HG03565 (cell line): ENCODE data around the gene CDH13.

Experiments
- ATAC-seq: cut with Tn5 transposase; IDR thresholded peaks from one replicate; pipeline ENCODE4 v1.9.1; 2021; ENCODE audit warnings: mild to moderate bottlenecking, moderate library complexity; ENCODE audit not compliant: unreplicated experiment

Gene CDH13

DNA sequence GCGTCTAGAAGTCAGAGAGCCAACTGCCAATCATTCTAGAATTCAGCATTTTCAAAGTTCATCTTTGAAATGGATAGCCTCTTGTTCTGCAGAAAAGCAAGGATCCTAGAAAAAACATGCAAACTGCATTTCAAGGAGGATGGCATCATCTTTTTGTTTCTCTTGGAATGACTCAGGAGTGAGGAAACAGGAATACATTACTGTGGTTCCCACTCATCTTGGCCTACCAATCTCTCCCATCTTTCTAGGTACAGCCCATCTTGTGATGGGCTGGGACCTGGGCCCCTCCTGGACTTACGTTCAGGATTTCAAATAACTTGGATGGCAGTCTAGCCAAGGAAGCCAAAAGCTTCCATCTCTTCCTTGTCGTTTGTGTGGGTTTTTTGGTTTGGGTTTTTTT lies 363.4 kb downstream of the CDH13 start:
- no peak for ATAC-seq

DNA sequence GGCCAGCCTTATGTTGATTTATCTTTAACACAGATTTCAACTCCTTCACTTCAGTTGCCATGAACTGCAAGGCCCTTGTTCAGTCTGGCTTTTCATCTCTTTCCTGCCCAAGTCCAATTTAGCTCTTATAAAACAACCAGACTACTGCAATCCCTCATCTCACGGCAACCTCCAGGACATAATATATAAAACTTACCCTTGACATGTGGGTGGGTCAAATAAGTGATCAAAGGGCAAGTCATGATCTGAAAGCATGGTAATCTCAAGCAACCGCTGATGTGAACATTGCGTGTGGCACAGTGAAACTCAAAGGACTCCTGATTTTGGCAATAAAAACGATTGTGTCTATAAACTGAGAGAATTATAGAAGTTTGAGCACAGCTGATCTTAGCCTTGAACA lies 364.6 kb downstream of the CDH13 start:
- ATAC-seq, result no peak

DNA sequence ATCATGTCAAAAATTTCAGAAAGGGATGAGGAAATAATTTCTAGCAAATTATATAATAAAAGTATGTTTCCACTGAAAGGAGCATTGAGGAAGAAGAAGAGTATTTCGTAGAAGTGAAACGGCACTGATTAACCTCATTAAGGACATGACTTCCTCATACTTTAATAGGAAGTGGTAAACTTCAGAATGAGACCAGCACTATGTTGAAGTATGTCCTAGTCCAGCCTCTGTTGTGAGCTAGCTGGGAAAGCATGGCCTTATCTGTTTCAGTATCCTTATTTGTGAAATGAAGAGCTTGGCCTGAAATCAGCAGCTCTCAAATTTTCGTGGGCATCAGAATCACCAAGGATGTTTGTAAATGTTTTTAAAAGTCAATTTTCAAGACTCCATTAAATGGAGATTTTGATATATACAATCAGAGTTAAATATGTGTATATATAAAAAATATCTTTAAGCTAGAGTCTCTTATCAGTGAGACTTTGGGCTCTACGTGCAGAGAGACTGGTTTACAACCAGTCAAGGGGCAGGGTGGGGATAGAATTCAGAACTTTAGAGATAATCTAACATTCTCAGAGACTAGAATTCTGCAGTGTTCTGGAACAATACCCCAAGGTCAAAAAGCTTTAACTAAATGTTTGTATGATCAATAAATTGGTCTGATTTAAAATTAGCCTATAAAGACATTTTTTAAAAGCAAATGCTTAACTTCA lies 365.4 kb downstream of the CDH13 start:
- no peak for ATAC-seq

DNA sequence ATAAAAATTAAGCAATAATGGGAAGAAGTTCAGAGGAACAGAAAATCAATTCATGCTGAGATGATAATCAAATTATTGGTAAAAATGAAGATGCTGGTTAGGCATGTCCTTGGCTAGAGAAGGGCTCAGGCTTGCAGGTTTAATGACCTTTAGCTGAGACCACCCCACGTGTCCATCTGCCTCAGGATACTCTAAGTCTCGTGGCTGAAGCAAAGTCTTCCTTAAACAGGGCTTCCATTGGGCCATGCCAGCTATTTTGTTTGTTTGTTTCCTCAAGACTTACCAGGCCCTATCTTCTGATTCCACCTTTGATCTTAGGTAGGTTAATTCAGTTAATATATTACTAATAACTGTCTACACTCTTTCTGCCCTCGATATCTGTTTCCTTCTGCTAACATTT lies 366.0 kb downstream of the CDH13 start:
- no peak for ATAC-seq

DNA sequence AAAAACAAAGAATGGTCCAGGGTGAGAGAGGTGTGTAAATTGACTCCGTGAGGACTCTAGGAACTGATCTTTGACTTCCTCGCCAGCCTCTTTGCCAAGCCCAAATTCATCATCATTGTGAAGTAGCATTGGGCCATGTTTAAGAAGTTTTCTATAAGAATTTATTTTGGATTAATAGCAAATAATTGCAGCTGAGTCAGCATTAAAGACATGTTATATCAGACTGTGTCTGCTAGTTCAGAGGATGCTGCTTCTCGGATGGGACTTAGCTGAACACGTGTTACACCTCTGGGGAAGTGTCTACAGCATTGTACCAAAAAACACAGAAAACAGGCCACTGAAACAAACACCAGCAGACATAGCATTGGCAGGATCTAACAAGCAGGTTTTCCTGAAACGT lies 366.6 kb downstream of the CDH13 start:
- ATAC-seq, result no peak

DNA sequence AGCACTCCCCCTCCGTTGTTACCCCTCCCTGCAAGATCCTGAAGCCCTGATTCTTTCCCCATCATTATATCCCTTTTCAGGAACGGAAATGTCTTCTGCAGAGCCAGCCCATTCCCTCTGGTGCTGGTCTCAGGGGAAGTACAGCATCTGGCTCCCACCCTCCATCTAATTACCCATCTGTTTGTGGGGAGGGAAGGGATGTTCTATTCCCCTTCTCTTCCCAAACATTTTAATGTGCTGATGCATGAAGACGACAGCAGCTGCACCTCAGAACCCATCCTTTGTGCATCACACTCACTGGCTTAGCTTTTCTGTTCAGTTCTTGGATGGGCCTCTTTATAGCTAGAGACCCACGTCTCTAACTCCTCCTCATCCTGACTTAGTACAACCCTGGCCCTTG lies 367.2 kb downstream of the CDH13 start:
- ATAC-seq, result no peak

DNA sequence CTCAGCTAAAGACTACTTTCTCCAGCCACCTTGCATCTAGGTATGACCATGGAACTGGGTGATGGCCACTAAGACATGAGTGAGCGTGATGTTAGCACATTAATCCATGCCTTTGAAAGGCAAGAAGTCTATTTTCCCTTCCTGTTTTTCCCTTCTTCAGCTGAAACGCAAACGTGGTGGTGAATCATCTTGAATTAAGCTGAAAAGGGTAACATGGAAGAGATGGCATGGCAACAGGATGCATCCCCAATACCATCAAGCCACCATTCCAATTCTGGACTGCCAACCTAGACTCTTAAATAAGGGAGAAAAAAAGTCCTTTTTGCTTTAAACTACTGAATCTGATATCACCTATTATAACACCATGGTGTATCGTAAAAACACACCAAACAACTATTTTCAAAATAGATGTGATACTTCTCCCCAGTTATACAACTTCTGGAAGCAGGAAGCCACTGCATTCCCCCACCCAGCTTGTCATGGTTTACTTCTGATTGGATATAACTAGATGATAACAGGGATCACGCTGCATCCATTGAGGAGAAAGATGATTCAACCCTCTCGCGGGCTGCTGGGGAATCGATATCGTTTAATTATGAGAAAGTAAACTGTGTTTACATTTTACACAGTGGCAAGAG lies 368.6 kb downstream of the CDH13 start:
- ATAC-seq, result no peak

DNA sequence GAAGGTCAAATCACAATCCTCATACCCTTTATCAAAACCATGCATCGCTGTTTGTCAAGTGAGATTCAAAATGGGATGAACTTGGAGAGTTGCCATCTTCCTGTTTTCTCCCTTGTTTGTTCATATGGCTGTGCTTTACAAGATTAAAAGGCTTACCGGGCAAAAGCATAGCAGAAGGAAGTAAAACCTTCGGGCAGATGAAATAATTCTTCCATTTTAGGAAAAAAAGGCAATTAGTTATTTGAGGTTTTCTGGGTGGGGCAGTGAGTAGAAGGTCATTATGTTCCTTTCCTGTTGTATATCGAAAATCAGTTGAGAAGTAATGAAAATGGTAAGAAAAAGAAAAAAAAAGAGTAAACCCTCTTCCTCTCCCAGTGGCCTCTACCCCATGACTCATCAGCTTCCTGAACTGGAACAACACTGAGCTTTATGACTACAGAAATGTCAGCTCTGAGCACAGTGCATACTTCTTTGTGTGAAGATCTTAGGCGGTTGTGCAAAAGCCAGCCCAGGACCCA lies 369.2 kb downstream of the CDH13 start:
- no peak for ATAC-seq

DNA sequence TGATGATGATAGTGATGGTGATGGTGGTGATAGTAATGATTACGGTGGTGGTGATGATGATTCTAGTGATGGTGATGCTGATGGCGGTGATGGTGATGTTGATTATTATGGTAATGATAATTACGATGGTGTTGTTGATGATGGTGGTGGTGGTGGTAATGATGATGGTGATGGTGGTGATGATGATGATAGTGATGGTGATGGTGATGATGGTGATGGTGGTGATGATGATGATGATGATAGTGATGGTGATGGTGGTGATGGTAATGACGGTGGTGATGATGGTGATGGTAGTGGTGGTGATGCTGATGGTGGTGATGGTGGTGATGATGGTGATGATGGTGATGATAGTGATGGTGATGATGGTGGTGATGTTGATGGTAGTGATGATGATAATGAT lies 370.0 kb downstream of the CDH13 start:
- ATAC-seq, result no peak

DNA sequence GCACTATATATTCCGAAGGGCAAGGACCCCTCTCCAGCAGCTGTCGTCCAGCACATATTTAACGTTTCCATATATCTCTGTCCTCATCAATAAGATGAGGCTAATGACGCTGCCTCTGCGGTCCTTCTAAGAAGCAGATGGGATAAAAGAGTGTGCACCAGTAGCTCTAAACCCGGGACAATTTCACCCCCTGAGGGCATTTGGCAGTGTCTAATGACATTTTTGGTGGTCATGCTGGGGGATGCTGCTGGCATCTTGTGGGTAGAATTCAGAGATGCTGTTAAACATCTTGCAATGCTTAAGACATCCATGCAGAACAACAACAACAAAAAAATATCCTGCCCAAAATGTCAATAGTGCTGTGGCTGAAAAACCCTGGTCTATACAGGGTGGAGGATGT lies 372.9 kb downstream of the CDH13 start:
- ATAC-seq, result no peak

DNA sequence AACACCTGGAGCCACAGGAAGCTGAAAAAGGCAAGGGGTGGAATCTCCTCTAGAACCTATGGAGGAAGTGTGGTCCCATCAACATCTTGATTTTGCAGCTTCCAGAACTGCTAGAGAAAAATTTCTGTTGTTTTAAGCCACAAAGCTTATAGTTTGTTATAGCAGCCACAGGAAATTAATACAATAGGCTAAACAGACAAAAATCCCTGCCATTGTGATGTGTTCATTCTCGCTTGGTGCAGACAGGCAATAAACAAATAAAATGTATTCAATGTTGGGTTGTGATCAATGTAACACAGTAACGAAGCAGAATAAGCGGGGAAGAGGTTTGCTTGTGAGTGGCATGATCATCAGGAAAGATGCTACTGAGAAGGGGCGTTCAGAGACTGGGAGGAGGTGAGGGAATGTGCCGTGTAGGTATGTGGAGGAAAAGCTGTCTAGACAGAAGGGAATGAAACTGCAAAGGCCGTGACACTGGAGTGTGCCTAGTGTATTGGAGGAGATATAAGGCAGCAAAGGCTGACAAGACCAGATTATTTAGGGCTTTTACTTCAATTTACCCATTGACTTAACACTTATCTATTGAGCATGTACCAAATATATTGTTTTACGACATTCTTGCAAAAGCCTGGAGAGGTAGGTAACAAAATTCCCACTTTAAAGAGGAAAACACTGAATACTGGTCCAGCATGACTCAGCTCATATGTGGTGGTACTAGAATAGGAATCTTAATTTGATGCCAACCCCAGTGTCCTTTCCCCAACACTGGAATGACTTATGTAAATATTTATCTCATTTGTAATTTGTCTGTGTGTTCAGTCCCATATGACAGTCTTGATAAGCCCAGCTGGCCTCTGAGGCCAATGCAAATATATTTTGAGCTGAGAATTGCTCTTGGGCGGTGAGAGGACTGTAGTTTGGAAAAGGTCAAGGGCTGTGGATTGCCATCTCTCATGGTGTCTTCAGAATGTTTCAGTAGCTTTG lies 375.9 kb downstream of the CDH13 start:
- no peak for ATAC-seq

DNA sequence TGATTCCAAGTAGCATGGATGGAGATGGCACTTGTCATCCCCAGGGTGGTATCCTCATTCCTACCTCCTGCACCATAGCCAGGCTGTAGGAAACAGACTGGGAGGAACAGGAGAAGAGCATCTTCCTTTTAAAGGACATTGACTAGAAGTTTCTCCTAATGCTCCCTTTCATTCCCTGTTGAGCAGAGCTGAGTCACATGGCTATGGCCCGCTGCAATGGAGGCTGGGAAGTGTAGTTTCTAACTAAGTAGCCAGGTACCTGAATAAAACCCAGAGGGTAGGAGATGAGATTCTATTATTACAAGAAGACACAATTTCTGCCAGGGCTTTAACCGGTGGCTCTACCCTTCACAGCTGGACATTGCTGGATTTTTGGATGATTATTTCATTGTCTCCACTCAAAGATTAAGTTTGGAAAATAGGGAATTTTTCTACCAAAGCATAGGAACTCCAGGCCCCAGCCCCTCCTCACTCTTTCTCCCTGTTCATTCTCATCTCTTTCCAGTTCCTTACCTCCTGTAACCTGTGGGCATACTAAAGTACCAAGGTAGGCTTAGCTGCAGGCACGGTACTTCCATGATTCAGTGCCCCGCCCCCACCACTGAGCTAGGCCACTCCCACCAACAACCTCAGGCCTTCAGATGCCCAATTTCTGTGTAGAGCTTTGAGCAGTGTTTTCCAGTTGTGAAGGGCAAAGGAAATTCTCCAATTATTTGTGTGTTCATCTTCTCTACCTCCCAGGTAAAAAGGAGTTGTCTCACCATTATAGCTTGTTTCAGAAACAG lies 378.3 kb downstream of the CDH13 start:
- ATAC-seq, result no peak

DNA sequence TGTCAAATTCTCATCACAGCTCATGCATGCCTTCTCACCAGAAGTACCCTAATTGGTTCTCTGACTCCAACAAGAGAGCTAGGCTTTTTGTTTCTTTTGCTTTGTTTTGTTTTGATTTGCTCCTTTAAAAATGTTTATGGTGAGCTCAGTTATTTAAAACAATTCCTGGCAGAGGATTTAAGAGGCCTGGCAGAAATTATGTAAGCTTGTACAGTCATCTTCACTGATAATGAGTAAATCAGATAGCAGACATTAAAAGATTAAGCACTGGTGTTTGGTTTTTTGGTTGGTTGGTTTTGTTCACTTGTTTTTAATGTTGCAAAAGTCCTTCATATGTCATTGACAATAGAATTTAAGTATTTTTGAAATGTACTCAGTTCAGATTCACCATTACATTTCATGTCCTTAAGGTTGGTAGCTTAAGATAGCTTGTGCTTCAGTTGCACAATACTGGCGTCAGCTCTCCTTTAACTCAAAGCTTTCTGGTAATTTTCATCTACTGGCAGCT lies 378.9 kb downstream of the CDH13 start:
- no peak for ATAC-seq

DNA sequence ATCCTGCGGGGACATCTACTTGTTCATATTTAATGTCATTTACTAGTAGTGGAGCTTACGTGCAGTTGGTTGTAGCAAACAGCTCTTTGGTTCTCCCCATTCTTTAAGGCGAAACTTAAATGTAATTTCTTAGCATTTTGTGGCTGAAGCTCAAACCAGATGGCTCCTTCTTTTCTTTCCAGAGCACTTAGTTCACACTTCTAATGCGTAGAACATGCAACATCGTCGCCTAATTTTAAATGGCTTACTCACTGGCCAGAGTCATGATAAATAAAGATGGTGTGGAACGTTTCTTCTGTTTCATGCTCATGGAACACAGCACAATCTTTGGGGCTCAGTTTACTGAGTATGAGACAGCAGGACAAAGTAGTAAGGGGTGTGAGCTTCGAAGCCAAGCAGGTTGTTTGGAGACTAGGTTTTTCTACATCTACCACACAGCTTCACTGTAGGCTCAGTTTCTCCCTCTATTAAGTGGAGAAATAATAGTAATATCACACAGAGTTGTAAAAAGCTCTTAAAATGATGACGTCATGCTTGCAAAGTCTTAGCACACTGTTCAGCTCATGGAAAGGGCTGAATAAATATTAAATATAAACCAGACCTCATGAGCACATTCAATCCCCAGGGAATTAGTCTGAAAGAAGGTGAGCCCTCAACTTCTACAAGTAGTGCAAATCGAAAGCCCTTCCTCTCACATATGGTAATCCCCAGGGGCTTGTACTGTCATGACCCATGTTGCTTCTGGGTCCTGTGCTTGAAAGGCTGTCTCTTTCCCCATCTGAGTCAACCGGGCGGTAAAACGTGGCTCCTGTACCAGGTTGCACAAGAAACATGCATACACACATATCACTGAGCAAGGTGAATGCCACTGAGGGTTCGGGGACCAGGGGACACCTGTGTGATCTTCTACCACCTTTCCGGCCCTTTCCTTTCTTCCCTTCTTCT lies 384.3 kb downstream of the CDH13 start:
- no peak for ATAC-seq

DNA sequence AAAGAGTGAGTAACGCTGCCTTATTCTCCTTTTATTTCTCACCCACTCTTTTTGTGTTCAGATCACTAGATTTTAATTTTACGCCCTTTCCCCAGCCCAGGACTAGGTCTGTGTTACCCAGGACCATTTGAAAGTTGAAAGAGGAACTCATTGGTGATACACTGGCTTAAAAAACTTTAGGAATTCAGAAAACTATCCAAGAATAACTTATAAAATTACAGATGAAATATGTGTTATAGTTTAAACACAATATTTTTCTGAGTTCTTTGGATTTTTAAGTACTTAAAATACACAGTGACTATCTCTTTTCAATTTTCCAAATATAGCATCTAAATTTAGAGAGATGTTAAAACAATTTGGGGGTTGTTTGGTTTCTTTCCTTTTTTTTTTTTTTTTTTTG lies 385.2 kb downstream of the CDH13 start:
- no peak for ATAC-seq

DNA sequence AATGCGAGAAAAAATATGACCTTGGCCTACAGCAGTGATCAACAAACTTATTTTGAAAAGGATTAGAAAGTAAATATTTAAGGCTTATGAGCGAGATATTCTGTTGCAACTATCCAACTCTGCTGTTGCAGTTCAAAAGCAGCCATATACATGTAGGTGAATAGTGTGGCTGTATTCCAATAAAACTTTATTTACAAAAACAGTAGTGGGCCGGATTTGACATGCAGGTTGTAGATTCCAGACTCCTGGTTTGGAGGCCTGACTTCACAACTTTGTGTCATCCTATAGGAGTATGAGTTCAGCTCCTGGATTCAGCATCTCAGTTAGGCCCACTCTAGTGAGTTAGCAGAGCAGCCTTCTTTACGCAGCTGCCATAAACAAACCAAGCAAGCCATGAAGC lies 386.3 kb downstream of the CDH13 start:
- no peak for ATAC-seq

DNA sequence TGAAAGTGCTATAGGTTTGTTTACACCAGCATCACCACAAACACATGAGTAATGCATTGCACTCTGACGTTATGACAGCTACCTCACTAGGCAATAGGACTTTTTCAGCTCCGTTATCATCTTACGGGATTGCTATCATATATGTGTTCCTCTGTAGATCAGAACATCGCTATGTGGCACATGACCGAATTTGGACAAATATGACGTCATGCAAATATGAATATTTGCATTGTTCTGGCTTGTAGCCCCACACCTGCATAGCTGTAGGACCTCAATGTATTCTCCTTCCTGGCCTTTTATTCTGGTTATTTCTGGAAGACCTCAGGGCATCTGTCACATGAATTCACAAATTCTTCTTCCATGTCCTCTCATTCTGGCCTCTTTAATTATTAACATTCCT lies 393.2 kb downstream of the CDH13 start:
- ATAC-seq, result no peak

DNA sequence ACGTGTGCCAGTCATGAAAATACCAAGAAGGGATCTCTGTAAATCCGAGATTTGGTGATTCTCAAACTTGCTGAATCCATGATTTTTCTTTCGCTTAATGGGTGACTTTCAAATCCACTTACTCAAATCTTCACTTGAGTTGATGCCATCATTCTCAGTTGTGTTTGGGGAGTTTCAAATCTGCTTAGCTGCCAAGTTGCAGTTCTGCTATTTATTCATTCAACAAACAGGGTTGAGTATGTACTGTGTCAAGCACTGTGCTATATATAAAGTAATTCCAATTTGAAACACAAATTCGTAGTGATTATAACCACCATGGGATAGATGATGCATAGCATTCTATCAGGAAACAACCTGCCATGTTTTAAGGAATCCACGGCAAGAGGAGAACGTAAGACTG lies 394.3 kb downstream of the CDH13 start:
- no peak for ATAC-seq

DNA sequence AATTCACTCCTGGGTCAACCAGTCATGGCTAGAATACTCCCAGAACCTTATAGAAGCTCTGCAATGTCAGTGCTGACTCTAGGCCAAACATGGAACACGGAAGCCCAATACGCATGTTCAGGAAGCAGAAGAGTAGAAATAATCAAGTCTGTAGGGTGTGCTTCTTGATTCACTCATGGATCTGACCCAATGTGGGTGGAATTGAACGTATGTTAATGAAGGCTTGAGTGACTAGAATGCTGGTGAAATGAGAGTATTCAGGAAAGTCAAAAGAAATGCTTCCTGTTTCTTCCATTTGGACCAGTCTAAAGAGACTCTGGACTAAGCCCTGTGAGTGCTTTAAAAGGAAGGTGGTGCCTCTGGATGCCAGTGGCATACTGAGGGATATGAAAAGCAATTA lies 395.0 kb downstream of the CDH13 start:
- no peak for ATAC-seq
